ENCODE measurements around the gene RDX. TPM values are rescaled to one million over a fixed set of nuclear protein-coding genes. Genes with fewer than 3 reads are reported as not detected.

Gene RDX
- total RNA-seq, 1 donor from 2014 or later: 27.9 TPM

- ATAC-seq (ENCODE audit: low read depth) (no peak), DNase-seq (no peak)
- CTCF ChIA-PET: interaction anchor here (1.1 kb wide), 1 partner anchor 10 kb away, joined by 3 read pairs; no protein-coding TSS in a partner anchor
- H3K4me3 Mint-ChIP-seq: no peak overlapping the region
- no peak overlapping the region for H3K27ac Mint-ChIP-seq
- TF ChIP-seq CTCF (IDR thresholded peaks at IDR 0.05): no peak
- peaks cover 3% of the 10 kb centered on the region for H3K36me3 Mint-ChIP-seq (ENCODE audit: low read depth)
- intact Hi-C loops (cut with micrococcal nuclease): loop anchor here (5.0 kb wide), 3 partner anchors 48 to 1578 kb away; partner anchors contain the start of genes CFAP68, FDXACB1 and SIK2
- POLR2A ChIA-PET: no interaction called here
- H3K27me3 Mint-ChIP-seq: no peaks in the 10 kb centered on the region
- no peaks in the 10 kb centered on the region for H3K9me3 Mint-ChIP-seq
- H3K4me1 Mint-ChIP-seq: peaks cover 23% of the 10 kb centered on the region
These were observed 2.8 kb upstream of the RDX start for GRCh38 chr11:110299006-110299785.

- ATAC-seq (ENCODE audit: low read depth) (no peak), DNase-seq (no peak)
- ChIA-PET POLR2A (no interaction called here), CTCF (interaction anchor here (1.1 kb wide), 1 partner anchor 9 kb away, joined by 3 read pairs; no protein-coding TSS in a partner anchor)
- Mint-ChIP-seq H3K27me3 (no peaks in the 10 kb centered on the region), H3K36me3 (ENCODE audit: low read depth) (peaks cover 3% of the 10 kb centered on the region), H3K4me1 (peaks cover 28% of the 10 kb centered on the region), H3K9me3 (no peaks in the 10 kb centered on the region), H3K27ac (no peak overlapping the region), H3K4me3 (no peak overlapping the region)
- intact Hi-C loops (cut with micrococcal nuclease): loop anchor here (5.0 kb wide), 3 partner anchors 49 to 1579 kb away; partner anchors contain the start of genes CFAP68, FDXACB1 and SIK2
- no peak for TF ChIP-seq CTCF (IDR thresholded peaks at IDR 0.05)
These were observed 1.9 kb upstream of the RDX start for GRCh38 chr11:110298301-110298765.

GRCh38 chr11:110297726-110298300 is 1.4 kb upstream of the RDX start:
- H3K27ac Mint-ChIP-seq: no peak overlapping the region
- ChIA-PET POLR2A (no interaction called here), CTCF (no interaction called here)
- no peak for ATAC-seq (ENCODE audit: low read depth)
- no peaks in the 10 kb centered on the region for H3K9me3 Mint-ChIP-seq
- no peak for DNase-seq
- TF ChIP-seq CTCF (IDR thresholded peaks at IDR 0.05): no peak
- intact Hi-C loops (cut with micrococcal nuclease): loop anchor here (2.0 to 5.0 kb wide), 4 partner anchors 49 to 1579 kb away; partner anchors contain the start of genes CFAP68, FDXACB1 and SIK2
- H3K36me3 Mint-ChIP-seq (ENCODE audit: low read depth): peaks cover 3% of the 10 kb centered on the region
- peak overlapping the region; percentile 76 for H3K4me3 Mint-ChIP-seq
- H3K4me1 Mint-ChIP-seq: peaks cover 30% of the 10 kb centered on the region
- no peaks in the 10 kb centered on the region for H3K27me3 Mint-ChIP-seq

- H3K27me3 Mint-ChIP-seq: no peaks in the 10 kb centered on the region
- no peak for DNase-seq
- ATAC-seq (ENCODE audit: low read depth): no peak
- peak overlapping the region; percentile 24 for H3K27ac Mint-ChIP-seq
- CTCF ChIA-PET: no interaction called here
- peaks cover 3% of the 10 kb centered on the region for H3K36me3 Mint-ChIP-seq (ENCODE audit: low read depth)
- intact Hi-C loops (cut with micrococcal nuclease): loop anchor here (2.0 to 5.0 kb wide), 4 partner anchors 50 to 1580 kb away; partner anchors contain the start of genes CFAP68, FDXACB1 and SIK2
- peak overlapping the region; percentile 76 for H3K4me3 Mint-ChIP-seq
- TF ChIP-seq CTCF (IDR thresholded peaks at IDR 0.05): no peak
- H3K4me1 Mint-ChIP-seq: peaks cover 30% of the 10 kb centered on the region
- H3K9me3 Mint-ChIP-seq: no peaks in the 10 kb centered on the region
- POLR2A ChIA-PET: interaction anchor here (0.7 kb wide), 1 partner anchor 31 kb away, joined by 6 read pairs; no protein-coding TSS in a partner anchor
These were observed 787 bp upstream of the RDX start for GRCh38 chr11:110297076-110297725.

Data from activated B cell treated with CpG ODN at 0.5 μM for 24 hours (primary cell).